ENCODE results near the gene EXOC6B. TPM values are rescaled to one million over a fixed set of nuclear protein-coding genes. Genes with fewer than 3 reads are reported as not detected.

The EXOC6B gene
- total and polyA plus RNA-seq, 2 of the 8 experiments (the other 6 are each of a cell fraction or from before 2014, with no cell fraction given) = 13.5 to 33.0 TPM

DNA sequence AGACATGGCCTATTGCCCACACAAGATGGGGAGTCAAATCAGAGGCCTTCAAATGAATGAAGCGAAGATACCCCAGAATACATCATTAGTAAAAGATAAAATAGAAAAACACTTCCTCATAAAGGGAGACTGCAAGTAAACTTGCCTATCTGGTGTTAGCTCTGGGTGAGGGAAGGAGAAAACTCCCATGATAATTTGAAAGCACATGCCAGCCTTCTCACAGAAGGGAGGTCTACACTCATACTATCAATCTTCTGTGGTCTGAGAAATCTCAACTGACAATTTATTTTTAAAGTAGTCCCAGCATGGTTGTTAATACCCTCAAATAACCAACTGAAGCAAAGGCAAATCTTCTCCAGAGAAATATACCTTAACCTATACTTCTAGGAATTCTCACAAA, 75.4 kb downstream of the EXOC6B start:
- DNase-seq (ENCODE audit: low read depth in 1 of 2, low spot score in 2 of 2) = no peak
- Histone ChIP-seq H2AK5ac (ENCODE audit: low read depth, low read length) (no peak overlapping the region), H4K20me1 (replicated peaks in 1 of 2; ENCODE audit: control insufficient read depth in 1 of 2, insufficient read depth in 2 of 2, low read length in 2 of 2) (no peaks in the 10 kb centered on the region), H3K18ac (ENCODE audit: extremely low read depth, low read length) (no peak overlapping the region), H3K4me2 (ENCODE audit: insufficient read depth in 1 of 2, low read depth in 2 of 2, low read length in 2 of 2) (peak overlapping the region in 1 of 2 experiments; percentile 57; a peak in 1 of 4 replicates), H3K9ac (replicated peaks in 1 of 4; ENCODE audit: extremely low read depth in 1 of 4, low read depth in 3 of 4, low read length in 3 of 4) (no peak overlapping the region), H2BK5ac (ENCODE audit: low read depth, low read length) (no peak overlapping the region; the same call in 1 of the 2 replicates), H2BK15ac (ENCODE audit: low read length) (no peak overlapping the region), H3K27me3 (replicated peaks in 1 of 4; ENCODE audit: control insufficient read depth in 3 of 4, extremely low read depth in 1 of 4, insufficient read depth in 3 of 4, low read length in 3 of 4) (no peaks in the 10 kb centered on the region), H4K91ac (replicated peaks; ENCODE audit: insufficient read length, low read length) (no peak overlapping the region), H3K9me3 (ENCODE audit: insufficient read depth in 2 of 2, low read depth in 1 of 2, low read length in 1 of 2) (no peaks in the 10 kb centered on the region), H2AFZ (ENCODE audit: low read length) (no peak overlapping the region), H3K27ac (ENCODE audit: low read depth, low read length) (no peak overlapping the region), H4K8ac (ENCODE audit: extremely low read depth, insufficient read depth, low read length) (no peak overlapping the region), H3K4me3 (ENCODE audit: extremely low read depth in 1 of 4, insufficient read depth in 2 of 4, low read depth in 3 of 4, low read length in 4 of 4) (no peak overlapping the region; a peak in 1 of 8 replicates), H3K23ac (ENCODE audit: insufficient read length) (no peak overlapping the region), H3K79me1 (ENCODE audit: low read depth, low read length) (no peaks in the 10 kb centered on the region), H3K14ac (ENCODE audit: insufficient read length) (no peak overlapping the region), H3K23me2 (ENCODE audit: low read depth, low read length) (no peaks in the 10 kb centered on the region), H4K5ac (ENCODE audit: insufficient read length, low read depth, low read length) (no peak overlapping the region), H3K56ac (replicated peaks; ENCODE audit: insufficient read length, low read depth, low read length) (no peak overlapping the region), H2BK20ac (ENCODE audit: low read length) (no peak overlapping the region), H3K4me1 (replicated peaks in 1 of 4; ENCODE audit: control insufficient read depth in 3 of 4, insufficient read depth in 4 of 4, low read length in 3 of 4) (peaks cover 0 to 11% (median 1%) of the 10 kb centered on the region in 4 experiments; a peak in 3 of 7 replicates), H3K79me2 (ENCODE audit: control insufficient read depth in 1 of 2, insufficient read depth in 2 of 2, low read length in 2 of 2) (peaks cover 0 to 14% of the 10 kb centered on the region in 2 experiments; a peak in 2 of 4 replicates), H3K36me3 (ENCODE audit: control insufficient read depth in 2 of 4, insufficient read depth in 4 of 4, low read length in 3 of 4) (no peaks in the 10 kb centered on the region), H2BK120ac (replicated peaks; ENCODE audit: low read depth, low read length) (no peak overlapping the region), H3K4ac (replicated peaks; ENCODE audit: insufficient read length, low read depth, low read length) (no peak overlapping the region), H2BK12ac (ENCODE audit: low read depth, low read length) (no peak overlapping the region)
- TF ChIP-seq NANOG (IDR thresholded peaks at IDR 0.05; ENCODE audit: insufficient read depth, low read depth, low read length, poor library complexity, severe bottlenecking) (no peak), TBP (IDR thresholded peaks at IDR 0.05; ENCODE audit: low read depth, low read length) (no peak), NRF1 (IDR thresholded peaks at IDR 0.05; ENCODE audit: low read depth, low read length) (no peak), KDM4A (IDR thresholded peaks at IDR 0.05; ENCODE audit: low read depth, low read length, severe bottlenecking) (no peak)
- ChIA-PET POLR2A (ENCODE audit: partially characterized antibody) (no interaction called here), CTCF (ENCODE audit: partially characterized antibody) (interaction anchor here (1.6 kb wide), 1 partner anchor 109 kb away, joined by 4 read pairs; no protein-coding TSS in a partner anchor)
- FAIRE-seq = no peak
- 86% methylated on average over 1 of the region's 1 CpG; no CpG with 5 or more reads in 1 of the 2 experiments for WGBS, 2 experiments (ENCODE audit: extremely low coverage in 1 of 2, insufficient coverage in 1 of 2, insufficient read length in 1 of 2, insufficient replicate concordance in 2 of 2, low coverage in 1 of 2, low lambda C conversion rate in 2 of 2, missing lambda C conversion rate in 1 of 2)
